Measurements from ENCODE around the gene TEAD3. TPM values are rescaled to one million over a fixed set of nuclear protein-coding genes. Genes with fewer than 3 reads are reported as not detected.

Gene TEAD3
- total and polyA plus RNA-seq, 10 of the 15 experiments (the other 5 are each of a cell fraction or from before 2014, with no cell fraction given), result 0.02 to 0.28 (median 0.18) TPM; not detected in 5

GRCh38 chr6:35522660-35523658 lies 26.1 kb upstream of the TEAD3 start:
- in situ Hi-C loops (cut with MboI) (loop anchor here (5.0 kb wide), 1 partner anchor 214 kb away; the partner anchor contains the start of gene ARMC12), intact Hi-C loops (cut with micrococcal nuclease; ENCODE audit: unreplicated experiment) (loop anchor here (1.0 to 10.0 kb wide), 3 partner anchors 59 to 432 kb away; partner anchors contain the start of gene ARMC12)
- DNase-seq (ENCODE audit: low read depth, low spot score) (peak; percentile 28), FAIRE-seq (peak; percentile 81), ATAC-seq (peak; percentile 94)
- Histone ChIP-seq H3K4me1 (ENCODE audit: control insufficient read depth, insufficient read depth, low read length) (no peaks in the 10 kb centered on the region), H2AFZ (ENCODE audit: control insufficient read depth, low read depth, low read length) (peak overlapping the region; percentile 92), H3K27ac (ENCODE audit: control insufficient read depth, insufficient read depth) (no peak overlapping the region), H3K36me3 (ENCODE audit: control insufficient read depth in 2 of 2, insufficient read depth in 2 of 2, low read length in 1 of 2) (no peaks in the 10 kb centered on the region), H3K9me3 (replicated peaks; ENCODE audit: control insufficient read depth, insufficient read depth, low read length) (no peaks in the 10 kb centered on the region), H3K4me2 (ENCODE audit: control insufficient read depth, insufficient read depth) (peak overlapping the region; percentile 74), H3K9ac (ENCODE audit: control insufficient read depth, insufficient read depth, low read length) (no peak overlapping the region; the same call in 1 of the 2 replicates), H3K4me3 (peak overlapping the region; percentile 43; the same call in 1 of the 2 replicates), H4K20me1 (ENCODE audit: control insufficient read depth, insufficient read depth) (no peaks in the 10 kb centered on the region), H3K27me3 (replicated peaks in 1 of 2; ENCODE audit: control insufficient read depth in 2 of 2, insufficient read depth in 2 of 2, low read length in 1 of 2) (peaks cover 0 to 1% of the 10 kb centered on the region in 2 experiments; a peak in 2 of 4 replicates), H3K79me2 (ENCODE audit: control insufficient read depth, insufficient read depth, low read length) (no peaks in the 10 kb centered on the region)
- 17% methylated on average over 28 of the region's 32 CpGs for WGBS (ENCODE audit: insufficient coverage, insufficient replicate concordance, low lambda C conversion rate, missing lambda C conversion rate)
- ChIA-PET CTCF (interaction anchor here (0.6 to 10.7 kb wide), 29 partner anchors 8 to 574 kb away, joined by 3 to 168 read pairs (median 4); partner anchors contain the start of genes ARMC12, DEF6 and PPARD), SMC1A (ENCODE audit: uncharacterized antibody, unreplicated experiment) (interaction anchor here (0.6 to 3.7 kb wide), 9 partner anchors 10 to 1605 kb away, joined by 3 to 25 read pairs (median 4); partner anchors contain the start of gene ARMC12), RAD21 (ENCODE audit: unreplicated experiment) (interaction anchor here (0.6 to 4.3 kb wide), 13 partner anchors 27 to 790 kb away, joined by 3 to 49 read pairs (median 5); partner anchors contain the start of gene ARMC12), POLR2A (interaction anchor here (1.0 to 1.5 kb wide), 2 partner anchors 52 to 211 kb away, joined by 3 read pairs; no protein-coding TSS in a partner anchor)
- BruUV-seq (replicated peaks), result no TSS peak
- TF ChIP-seq PAX5 (IDR thresholded peaks at IDR 0.05; ENCODE audit: borderline replicate concordance, low read depth, low read length) (no peak), GATAD2B (conservative IDR thresholded peaks at IDR 0.05; ENCODE audit: low read depth) (0 out of 2 replicates have a peak, but pooled peaks have one; percentile 20), BCL3 (IDR thresholded peaks at IDR 0.05; ENCODE audit: borderline replicate concordance, insufficient read depth, low read depth, low read length, poor library complexity, severe bottlenecking) (no peak), YY1 (IDR thresholded peaks at IDR 0.05; ENCODE audit: low read depth, low read length) (peak; percentile 55), BHLHE40 (IDR thresholded peaks at IDR 0.05; ENCODE audit: borderline replicate concordance in 1 of 2, low read depth in 2 of 2, low read length in 1 of 2) (0 out of 4 replicates have a peak, but pooled peaks of 1 of the 2 experiments have one; percentile 35), PBX3 (IDR thresholded peaks at IDR 0.05; ENCODE audit: insufficient replicate concordance, low read depth, low read length) (no peak), IRF4 (IDR thresholded peaks at IDR 0.05; ENCODE audit: low read depth, low read length) (0 out of 2 replicates have a peak, but pooled peaks have one; percentile 28), HDGF (IDR thresholded peaks at IDR 0.05) (0 out of 2 replicates have a peak, but pooled peaks have one; percentile 17), RAD21 (IDR thresholded peaks at IDR 0.05; ENCODE audit: insufficient read depth, low read depth, low read length) (peak; percentile 90), RELA (IDR thresholded peaks at IDR 0.05; ENCODE audit: borderline replicate concordance, partially characterized antibody) (peak; percentile 23), RB1 (IDR thresholded peaks at IDR 0.05; ENCODE audit: borderline replicate concordance) (peak; percentile 58; the same call in 1 of the 2 replicates), USF1 (IDR thresholded peaks at IDR 0.05; ENCODE audit: borderline replicate concordance, extremely low read length, insufficient read depth, low read depth, low read length) (no peak), SUPT20H (IDR thresholded peaks at IDR 0.05; ENCODE audit: borderline replicate concordance, control insufficient read depth, low read depth, low read length) (no peak), RUNX3 (IDR thresholded peaks at IDR 0.05; ENCODE audit: low read length) (peak; percentile 32; the same call in 1 of the 2 replicates), SMARCA5 (IDR thresholded peaks at IDR 0.05) (0 out of 2 replicates have a peak, but pooled peaks have one; percentile 42), EZH2 (IDR thresholded peaks at IDR 0.05; ENCODE audit: borderline replicate concordance, control insufficient read depth, low read depth, low read length) (no peak), EED (IDR thresholded peaks at IDR 0.05; ENCODE audit: low read depth) (peak; percentile 54)

All from GM12878 (cell line).